Activated CD4-positive, alpha-beta T cell treated with anti-CD3 and anti-CD28 coated beads for 24 hours (primary cell): Measurements from ENCODE around the gene ZCCHC2.
A peak's percentile ranks its signal among the peaks of the same experiment; 100 is the strongest.

Experiments used
- DNase-seq, 2 donors: peaks; one replicate each; pipeline ENCODE4 v3.0.0-alpha.2; 2020; ENCODE audit warnings: low read depth in 2 of 2

Gene ZCCHC2

GRCh38 chr18:62577765-62578164 lies 54.9 kb downstream of the ZCCHC2 start:
- DNase-seq = no peak

DNA sequence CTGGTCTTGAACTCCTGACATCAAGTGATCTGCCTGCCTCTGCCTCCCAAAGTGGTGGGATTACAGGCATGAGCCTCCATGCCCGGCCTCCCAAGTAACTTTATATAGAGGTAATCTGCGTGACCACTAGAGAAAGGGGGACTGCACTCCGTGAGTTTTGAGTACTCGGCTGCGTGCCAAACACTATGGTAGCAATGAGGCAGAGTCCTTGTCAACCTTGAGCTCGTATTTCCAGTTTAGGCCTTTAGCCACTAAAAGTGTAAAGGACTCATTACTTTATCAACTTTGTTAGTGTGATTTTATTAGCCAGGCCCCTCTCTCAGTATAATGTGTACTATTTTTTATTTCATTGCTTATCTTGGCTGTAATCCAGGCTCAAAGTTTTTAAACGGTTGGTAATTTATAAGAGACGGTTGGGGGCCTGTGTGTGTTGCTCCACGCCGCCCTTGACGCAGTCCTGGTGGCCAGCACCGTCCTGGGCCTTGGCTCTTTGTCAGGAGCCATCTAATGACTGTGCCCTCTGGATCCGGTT lies 56.2 kb downstream of the ZCCHC2 start:
- no peak for DNase-seq

GRCh38 chr18:62583376-62583775 lies 60.6 kb downstream of the ZCCHC2 start:
- no peak for DNase-seq

GRCh38 chr18:62584241-62585120 lies 61.7 kb downstream of the ZCCHC2 start:
- peak; percentile 74 to 81 for DNase-seq

- DNase-seq = peak; percentile 36 to 42
These were observed 62.7 kb downstream of the ZCCHC2 start for GRCh38 chr18:62585274-62586150.

DNA sequence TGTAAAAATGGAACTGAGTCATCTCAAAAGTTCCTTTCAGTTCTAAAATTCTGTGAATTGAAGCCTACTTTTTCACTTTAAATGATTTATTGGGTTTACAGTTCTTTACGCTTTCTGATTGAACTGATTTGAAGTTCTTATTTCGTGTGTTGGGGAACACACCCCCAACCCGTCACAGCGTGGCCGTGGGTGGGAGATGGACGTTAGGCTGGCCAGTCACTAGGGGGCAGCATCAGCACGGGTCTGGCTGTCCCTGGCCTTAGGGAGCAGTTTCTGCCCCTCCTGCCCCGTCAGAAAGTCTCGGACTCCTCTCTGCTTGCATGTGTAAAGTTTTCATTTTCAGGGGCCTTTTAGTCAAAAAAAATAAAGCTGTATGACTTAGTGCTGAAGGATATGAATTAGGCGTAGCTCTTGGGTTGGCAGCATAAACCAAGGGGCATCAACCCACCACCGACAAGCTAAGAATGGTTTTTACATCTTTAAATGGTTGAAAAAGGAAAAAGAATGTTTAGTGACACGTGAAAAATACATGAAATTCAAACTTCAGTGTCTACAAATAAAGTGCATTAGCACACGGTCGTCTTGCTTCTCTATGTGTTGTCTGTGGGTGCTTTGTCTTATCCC lies 63.4 kb downstream of the ZCCHC2 start:
- DNase-seq = peak; percentile 47 to 64

DNA sequence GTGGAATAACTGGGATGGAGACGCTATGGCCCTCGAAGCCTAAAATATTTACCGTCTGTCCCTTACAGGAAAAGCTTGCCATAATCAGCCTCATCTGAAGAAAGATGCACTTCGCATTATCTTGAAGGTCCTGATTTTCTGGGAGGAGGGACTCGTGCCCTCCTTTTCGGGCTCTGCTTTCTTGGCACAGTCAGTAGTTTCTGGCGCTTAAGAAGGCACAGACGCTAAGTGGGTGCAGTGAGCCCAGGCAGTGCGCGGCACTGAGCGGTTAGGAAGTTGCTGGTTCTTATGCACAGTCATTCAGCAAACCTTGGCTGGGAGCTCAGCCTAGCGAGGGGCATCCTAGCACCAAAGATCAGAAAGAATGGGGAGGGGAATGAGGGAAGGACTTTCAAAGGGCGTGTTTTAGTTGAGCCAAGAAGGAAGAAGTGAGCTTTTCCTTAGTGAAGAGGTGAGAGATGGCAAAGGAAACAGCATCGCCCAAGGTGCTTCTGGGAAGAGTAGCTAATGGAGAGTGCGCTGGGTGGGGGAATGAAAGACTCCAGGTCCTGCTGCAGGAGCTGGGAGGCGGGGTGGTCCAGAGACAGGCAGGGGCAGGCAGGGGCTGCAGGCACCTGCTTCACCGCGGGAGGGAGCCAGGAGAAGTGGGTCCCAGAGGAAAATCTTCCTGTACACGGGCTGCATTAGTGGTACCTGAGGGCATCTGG lies 64.1 kb downstream of the ZCCHC2 start:
- DNase-seq = no peak

- no peak for DNase-seq
These were observed 64.9 kb downstream of the ZCCHC2 start for GRCh38 chr18:62587689-62588088.

GRCh38 chr18:62588217-62588616 lies 65.4 kb downstream of the ZCCHC2 start:
- DNase-seq = no peak

DNA sequence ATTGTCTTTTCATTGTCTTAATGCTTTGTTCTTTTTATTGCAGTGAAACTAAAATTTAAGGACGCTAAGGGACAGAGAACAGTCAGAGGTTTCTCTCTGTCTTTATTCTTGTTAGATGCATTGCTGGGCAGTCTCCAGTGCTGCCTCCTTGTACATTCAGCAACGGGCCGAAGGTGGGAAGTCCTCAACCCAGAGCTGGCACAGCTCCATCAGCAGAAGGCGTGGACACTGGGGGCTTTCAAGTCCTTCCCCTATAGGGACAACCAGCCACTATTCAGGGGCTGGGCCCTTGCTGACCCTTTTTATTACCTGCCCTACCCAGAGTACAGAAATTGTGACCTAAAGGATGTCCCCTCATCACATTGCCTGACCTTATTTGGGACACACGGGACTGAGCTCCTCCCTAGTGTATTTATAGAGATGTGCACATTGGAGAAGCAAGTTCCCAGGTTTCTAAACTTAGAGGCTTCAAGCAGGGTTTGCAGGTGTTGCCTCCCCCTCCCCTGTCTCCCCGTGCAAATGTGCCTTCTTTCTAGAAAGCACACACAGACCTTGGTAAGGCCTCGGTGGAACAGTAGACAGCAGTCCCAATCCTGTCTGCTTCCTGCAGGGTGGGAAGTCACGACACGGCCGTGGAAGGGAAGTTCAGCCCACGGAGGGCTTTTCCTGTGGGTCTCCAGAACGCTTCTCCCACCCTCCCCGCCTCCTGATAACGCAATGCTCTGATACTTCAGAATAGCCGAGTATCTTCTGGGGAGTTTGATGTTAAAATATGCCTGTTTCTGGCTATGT lies 68.2 kb downstream of the ZCCHC2 start:
- DNase-seq = no peak

DNA sequence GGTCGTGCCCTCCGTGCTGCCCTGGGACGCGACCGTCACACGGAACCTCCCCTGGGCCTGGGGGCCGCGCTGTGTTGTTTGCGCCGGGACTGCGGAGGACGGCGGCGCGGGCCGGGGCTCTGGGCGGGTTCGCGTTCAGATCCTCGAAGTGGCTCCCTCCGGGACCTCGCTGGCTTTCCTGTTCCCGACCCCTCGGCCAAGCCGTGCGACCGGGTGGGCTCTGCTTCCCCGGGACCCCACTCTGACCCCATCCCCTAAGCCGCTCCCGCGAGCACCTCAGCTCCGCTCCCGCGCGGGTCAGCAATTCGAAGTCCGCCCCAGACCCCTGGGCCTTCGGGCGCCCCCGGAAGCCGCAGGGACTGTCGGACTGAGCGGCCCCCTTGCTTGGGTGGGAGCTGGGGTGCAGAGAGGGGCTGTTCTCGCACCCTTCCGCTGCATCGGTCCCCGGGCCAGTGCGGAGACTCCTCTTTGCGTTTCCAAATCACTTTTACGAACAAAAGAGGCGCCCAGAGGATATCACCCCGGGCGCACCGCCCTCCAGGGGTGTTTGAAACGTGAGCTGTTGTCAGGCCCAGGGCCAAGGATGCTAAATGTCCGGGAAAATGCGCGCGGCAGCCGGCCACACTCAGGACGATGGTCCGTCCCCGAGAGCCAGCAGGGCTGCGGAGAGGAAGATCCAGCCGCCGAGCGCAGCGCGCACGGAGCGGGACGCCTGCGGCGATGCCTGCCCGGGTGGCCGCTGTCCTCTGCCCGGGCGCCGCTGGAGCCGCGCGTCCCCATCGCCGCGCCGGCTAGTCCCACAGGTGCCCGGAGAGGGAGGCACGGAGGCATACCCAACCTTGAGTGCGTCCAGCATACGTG lies 73.5 kb downstream of the ZCCHC2 start:
- no peak for DNase-seq

DNA sequence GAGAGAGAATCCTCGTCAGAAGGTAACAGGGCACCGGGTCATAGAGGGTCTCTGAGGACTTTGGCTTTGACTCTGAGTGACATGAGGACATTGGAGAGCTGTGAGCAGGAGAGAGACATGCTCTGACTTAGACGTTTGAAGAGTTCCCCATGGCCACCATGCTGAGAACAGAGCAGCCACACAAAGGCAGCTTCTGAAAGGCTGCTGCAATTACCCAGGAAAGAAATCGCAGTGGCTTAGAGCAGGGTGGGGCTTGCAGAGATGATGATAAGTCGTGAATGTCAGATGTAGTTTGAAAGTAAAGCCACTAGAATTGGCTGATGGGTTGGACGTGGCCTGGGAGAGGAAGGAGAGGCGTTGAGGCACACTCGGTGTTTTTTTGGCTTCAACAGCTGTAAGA lies 79.0 kb downstream of the ZCCHC2 start:
- no peak for DNase-seq

DNA sequence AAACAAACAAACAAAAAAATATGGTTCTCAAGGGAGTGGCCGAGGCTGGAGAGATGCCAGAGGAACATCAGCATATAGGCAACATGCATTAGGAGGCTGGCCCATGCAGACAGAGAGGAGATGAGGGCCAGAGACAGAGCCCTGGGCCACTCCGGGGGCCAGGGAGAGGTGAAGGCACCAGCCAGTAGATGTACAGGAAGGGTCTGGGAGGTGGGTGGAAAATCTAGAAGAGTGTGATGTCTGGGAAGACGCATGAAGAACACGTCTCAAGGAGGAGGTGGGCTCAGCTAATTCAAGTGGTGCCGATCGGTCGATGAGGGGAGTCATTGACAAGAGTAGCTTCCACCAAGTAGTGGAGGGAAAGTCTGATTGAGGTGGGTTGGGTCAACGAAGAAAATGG lies 79.9 kb downstream of the ZCCHC2 start:
- DNase-seq = no peak

DNA sequence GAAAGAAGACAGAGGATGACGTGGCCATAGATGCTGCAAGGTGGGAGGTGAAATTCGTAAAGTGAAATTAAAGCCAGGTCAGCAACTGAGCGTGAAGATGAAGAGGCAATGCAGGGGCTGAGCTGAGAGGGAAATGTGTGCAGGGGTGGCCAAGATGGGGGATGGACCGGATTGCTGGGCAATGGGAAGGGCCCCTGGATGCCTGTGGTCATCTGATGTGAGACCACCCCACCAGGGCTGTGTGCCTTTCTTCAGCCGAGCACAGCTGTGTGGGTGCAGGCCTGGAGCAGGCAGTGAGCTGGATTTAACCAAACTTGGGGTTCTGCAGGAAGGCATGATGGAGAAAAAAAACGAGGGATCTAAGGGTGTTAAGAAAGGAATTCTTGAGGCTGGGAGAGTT lies 80.4 kb downstream of the ZCCHC2 start:
- DNase-seq = no peak

DNA sequence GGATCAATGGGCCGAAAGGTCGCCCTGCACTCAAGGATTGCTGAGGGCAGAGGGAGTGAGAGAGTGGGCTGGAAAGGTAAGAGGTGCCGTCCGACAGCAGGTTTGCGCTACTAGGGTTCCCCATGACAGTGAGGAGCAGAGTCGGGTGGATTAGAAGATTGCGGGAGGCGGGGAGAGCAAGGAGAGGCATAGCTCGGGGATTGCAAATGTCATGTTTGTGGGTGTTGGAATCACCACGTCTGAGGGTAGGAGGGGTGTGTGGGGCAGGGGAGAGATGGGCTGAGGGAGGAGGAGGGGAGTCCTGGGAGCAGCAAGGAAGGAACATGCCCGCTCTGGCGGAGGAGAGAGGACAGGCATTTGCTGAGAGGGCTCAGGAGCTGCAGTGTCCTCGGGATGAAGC lies 81.2 kb downstream of the ZCCHC2 start:
- DNase-seq = no peak

- DNase-seq = no peak
These were observed 82.9 kb downstream of the ZCCHC2 start for GRCh38 chr18:62605685-62606084.

DNA sequence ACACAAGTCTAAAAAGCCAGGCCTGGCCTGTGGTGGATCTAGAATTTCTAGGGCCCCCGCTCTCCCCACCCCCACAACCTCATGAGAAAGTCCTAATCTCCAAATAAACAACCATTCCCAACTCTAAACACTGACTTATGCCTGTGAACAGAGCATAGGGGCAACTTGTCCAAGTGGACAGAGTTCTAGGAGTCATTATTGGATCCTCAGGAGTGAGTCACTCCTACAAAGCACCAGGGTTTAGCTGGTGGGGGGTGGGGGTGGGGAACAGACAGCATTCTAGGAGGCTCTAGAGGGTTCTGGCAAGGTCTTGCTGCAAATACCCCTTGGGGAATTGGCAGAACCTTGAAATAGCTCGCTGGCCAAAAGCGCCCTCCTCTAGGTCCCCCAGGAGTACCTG lies 83.3 kb downstream of the ZCCHC2 start:
- no peak for DNase-seq

- DNase-seq = no peak
These were observed 84.5 kb downstream of the ZCCHC2 start for GRCh38 chr18:62607302-62607701.

DNA sequence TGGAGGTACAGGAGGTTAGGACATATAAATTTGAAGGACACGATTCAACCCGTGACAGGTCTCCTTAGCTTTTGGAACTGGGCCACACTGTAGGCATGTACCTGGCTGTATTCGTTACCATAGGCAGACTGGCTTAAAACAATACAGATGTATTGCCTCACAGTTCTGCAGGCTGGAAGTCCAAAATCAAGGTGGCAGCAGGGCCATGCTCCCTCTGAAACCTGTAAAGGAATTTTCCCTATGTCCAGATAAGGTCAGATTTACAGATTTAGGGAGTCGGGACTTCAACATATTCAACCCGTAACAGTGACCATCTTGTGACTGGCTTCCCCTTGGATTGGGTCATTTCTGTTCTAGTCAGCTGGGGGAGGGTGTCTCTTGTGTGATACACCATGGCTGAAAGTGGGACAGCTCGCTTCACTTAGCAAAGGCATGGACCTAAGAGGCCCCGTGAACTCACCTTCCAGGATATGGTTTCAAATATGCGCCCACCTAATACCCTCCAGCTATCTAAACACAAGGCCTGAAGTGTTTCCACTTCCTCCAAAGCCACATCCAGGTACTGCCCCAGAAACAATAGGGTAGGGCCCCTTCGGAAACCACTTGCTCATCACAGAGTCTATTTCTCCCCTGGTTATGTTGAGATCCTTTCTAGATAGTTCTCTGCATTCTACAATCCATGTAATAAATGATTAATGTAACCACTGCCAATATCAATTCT lies 85.0 kb downstream of the ZCCHC2 start:
- no peak for DNase-seq
